ENCODE measurements around the gene ZC3H18. TPM values are rescaled to one million over a fixed set of nuclear protein-coding genes. Genes with fewer than 3 reads are reported as not detected.

ZC3H18 gene
- total RNA-seq, 1 experiment from 2014 or later, result 40.5 TPM

DNA sequence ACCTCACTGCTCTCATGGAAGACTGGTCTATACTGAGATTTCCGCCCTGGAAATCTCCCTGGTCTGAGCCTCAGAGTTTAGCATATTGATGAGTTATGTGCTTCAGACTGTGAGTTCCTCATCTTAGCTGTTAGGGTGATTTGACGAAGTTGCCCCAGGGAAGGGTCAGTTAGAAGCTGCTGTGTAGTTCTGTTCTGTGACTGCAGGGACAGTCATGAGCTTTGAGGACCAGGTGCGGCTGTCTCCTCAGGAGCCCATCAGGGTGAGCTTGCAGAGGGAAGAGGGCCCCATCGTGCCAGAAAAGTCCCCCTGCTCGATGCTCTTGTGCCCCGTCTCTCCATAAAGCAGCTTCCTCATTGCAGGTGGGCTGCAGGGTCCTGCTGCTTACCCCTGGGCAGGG is 39.9 kb downstream of the ZC3H18 start:
- H3K27ac Mint-ChIP-seq (ENCODE audit: low read depth, unreplicated experiment), result no peak overlapping the region
- DNase-seq (ENCODE audit: unreplicated experiment), result no peak
- ChIA-PET CTCF (interaction anchor here (0.6 kb wide), 1 partner anchor 169 kb away, joined by 3 read pairs; no protein-coding TSS in a partner anchor), POLR2A (no interaction called here)
- no peaks in the 10 kb centered on the region for H3K4me1 Mint-ChIP-seq (ENCODE audit: insufficient read depth, unreplicated experiment)
- peaks cover 54% of the 10 kb centered on the region for H3K36me3 Mint-ChIP-seq (ENCODE audit: insufficient read depth, unreplicated experiment)
- no peak overlapping the region for H3K4me3 Mint-ChIP-seq (ENCODE audit: unreplicated experiment)
- intact Hi-C loops (cut with micrococcal nuclease), result no loop called here
- TF ChIP-seq, protein P1, sequence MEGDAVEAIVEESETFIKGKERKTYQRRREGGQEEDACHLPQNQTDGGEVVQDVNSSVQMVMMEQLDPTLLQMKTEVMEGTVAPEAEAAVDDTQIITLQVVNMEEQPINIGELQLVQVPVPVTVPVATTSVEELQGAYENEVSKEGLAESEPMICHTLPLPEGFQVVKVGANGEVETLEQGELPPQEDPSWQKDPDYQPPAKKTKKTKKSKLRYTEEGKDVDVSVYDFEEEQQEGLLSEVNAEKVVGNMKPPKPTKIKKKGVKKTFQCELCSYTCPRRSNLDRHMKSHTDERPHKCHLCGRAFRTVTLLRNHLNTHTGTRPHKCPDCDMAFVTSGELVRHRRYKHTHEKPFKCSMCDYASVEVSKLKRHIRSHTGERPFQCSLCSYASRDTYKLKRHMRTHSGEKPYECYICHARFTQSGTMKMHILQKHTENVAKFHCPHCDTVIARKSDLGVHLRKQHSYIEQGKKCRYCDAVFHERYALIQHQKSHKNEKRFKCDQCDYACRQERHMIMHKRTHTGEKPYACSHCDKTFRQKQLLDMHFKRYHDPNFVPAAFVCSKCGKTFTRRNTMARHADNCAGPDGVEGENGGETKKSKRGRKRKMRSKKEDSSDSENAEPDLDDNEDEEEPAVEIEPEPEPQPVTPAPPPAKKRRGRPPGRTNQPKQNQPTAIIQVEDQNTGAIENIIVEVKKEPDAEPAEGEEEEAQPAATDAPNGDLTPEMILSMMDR (IDR thresholded peaks at IDR 0.05; ENCODE audit: unreplicated experiment), result peak; percentile 14
- no TSS peak for BruUV-seq (replicated peaks)
- no peaks in the 10 kb centered on the region for H3K9me3 Mint-ChIP-seq (ENCODE audit: unreplicated experiment)
- no peaks in the 10 kb centered on the region for H3K27me3 Mint-ChIP-seq (ENCODE audit: insufficient read depth, unreplicated experiment)

DNA sequence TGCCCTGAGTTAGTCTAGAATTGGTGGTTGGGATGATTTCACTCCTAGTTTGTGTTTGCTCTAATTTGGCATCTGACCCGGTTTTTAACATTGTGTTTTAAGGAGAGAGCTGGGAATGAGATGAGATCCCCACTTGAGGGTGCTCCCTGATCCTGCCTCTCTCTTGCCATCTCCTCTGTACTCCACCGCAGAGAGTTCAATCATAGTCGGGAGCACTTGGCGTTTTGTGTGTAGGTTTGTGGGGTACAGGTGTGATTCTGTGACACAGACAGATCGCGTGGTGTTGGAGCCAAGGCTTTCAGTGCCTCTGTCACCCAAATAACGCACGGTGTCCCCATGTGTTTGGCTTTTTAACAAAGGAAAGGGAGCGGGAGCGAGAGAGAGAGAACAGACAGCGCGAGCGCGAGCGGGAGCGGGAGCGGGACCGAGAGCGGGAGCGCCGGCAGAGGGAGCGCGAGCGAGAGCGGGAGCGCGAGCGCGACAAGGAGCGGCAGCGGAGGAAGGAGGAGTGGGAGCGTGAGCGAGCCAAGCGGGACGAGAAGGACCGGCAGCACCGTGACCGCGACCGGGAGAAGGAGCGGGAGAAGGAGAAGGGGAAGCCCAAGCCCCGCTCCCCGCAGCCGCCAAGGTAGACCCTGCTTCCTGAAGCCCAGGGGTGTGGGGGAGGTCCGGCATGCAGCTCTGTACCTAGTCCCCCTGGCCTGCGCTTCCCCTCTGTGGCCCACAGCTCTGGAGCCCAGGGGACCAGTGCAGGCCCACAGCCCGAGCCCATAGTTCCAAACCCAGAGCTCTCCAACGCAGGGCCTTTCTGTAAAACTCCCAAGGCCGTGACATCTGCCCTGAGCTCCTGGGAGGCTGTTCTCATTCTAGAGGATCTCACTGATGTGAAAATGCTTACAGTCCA is 41.0 kb downstream of the ZC3H18 start:
- no peaks in the 10 kb centered on the region for H3K27me3 Mint-ChIP-seq (ENCODE audit: insufficient read depth, unreplicated experiment)
- intact Hi-C loops (cut with micrococcal nuclease), result no loop called here
- H3K4me1 Mint-ChIP-seq (ENCODE audit: insufficient read depth, unreplicated experiment), result no peaks in the 10 kb centered on the region
- peaks cover 46% of the 10 kb centered on the region for H3K36me3 Mint-ChIP-seq (ENCODE audit: insufficient read depth, unreplicated experiment)
- H3K4me3 Mint-ChIP-seq (ENCODE audit: unreplicated experiment), result no peak overlapping the region
- ChIA-PET POLR2A (interaction anchor here (1.9 kb wide), 1 partner anchor 41 kb away, joined by 4 read pairs; the partner anchor contains the start of gene ZC3H18), CTCF (no interaction called here)
- no TSS peak for BruUV-seq (replicated peaks)
- H3K9me3 Mint-ChIP-seq (ENCODE audit: unreplicated experiment), result no peaks in the 10 kb centered on the region
- TF ChIP-seq, protein P1 (IDR thresholded peaks at IDR 0.05; ENCODE audit: unreplicated experiment), result no peak
- H3K27ac Mint-ChIP-seq (ENCODE audit: low read depth, unreplicated experiment), result peak overlapping the region; percentile 16
- no peak for DNase-seq (ENCODE audit: unreplicated experiment)

DNA sequence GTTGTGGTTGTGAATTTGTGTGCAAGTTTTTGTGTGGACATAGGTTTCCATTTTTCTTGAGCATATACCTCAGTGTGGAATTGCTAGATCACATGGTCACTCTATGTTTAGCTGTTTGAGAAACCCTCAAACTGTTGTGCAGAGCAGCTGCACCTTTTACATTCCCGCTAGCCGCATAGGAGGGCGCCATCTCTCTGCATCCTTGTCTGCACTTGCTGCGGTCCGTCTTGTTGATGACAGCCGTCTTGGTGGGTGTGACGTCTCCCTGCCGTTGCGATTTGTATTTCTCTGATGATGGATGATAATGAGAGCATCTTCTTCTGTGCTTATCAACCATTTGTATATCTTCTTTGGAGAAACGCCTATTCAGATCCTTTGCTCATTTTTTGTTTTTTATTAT is 43.1 kb downstream of the ZC3H18 start:
- Mint-ChIP-seq H3K4me3 (ENCODE audit: unreplicated experiment) (no peak overlapping the region), H3K36me3 (ENCODE audit: insufficient read depth, unreplicated experiment) (peaks cover 36% of the 10 kb centered on the region), H3K27me3 (ENCODE audit: insufficient read depth, unreplicated experiment) (no peaks in the 10 kb centered on the region), H3K4me1 (ENCODE audit: insufficient read depth, unreplicated experiment) (no peaks in the 10 kb centered on the region), H3K27ac (ENCODE audit: low read depth, unreplicated experiment) (no peak overlapping the region), H3K9me3 (ENCODE audit: unreplicated experiment) (no peaks in the 10 kb centered on the region)
- POLR2A ChIA-PET, result interaction anchor here (0.5 to 1.9 kb wide), 2 partner anchors 22 to 43 kb away, joined by 3 to 4 read pairs; partner anchors contain the start of gene ZC3H18
- CTCF ChIA-PET, result no interaction called here
- no peak for DNase-seq (ENCODE audit: unreplicated experiment)
- TF ChIP-seq, protein P1 (IDR thresholded peaks at IDR 0.05; ENCODE audit: unreplicated experiment), result no peak
- no TSS peak for BruUV-seq (replicated peaks)
- intact Hi-C loops (cut with micrococcal nuclease), result no loop called here

DNA sequence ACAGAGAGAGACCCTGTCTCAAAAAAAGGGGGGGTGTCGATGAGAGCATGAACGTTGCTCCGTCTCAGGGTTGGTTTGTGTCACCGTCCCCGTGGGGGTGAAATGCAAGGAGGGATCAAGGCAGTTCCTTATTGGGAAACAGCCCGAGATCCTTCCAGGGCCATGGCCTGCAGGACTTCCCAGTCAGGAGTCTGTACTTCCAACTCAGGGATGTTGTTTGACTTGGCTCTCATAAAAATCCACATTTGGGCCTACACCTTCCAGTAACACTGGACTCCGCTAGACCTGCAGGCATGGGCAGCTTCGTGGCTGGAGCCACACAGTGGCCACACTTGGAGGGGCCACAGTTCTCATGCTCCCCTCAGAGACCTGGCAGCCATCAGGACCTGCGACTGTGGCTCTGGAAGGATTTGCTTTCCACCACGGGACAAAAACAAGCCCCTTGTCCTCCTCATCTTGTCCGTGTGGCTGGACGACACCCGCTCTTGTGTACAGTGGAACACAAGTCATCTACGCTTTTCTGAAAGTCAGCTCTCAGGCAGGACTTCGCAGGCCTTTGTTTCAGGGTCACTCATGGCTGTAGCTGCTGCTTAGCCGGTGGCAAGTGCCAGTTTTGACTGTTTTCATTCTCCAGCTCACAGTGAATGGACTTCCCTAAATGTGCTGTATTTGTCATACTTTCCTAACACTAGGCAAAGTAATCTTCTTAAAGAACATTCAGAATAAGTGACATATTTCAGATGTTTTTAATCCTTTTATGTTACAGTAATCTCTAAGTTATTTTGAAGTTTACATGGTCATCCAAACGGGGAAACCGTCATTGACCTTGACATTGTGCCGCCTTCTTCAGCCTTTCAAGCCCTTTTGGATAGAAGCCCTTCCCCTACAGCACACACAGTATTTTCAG is 44.0 kb downstream of the ZC3H18 start:
- no peaks in the 10 kb centered on the region for H3K27me3 Mint-ChIP-seq (ENCODE audit: insufficient read depth, unreplicated experiment)
- no peak overlapping the region for H3K4me3 Mint-ChIP-seq (ENCODE audit: unreplicated experiment)
- intact Hi-C loops (cut with micrococcal nuclease), result no loop called here
- POLR2A ChIA-PET, result interaction anchor here (0.5 kb wide), 1 partner anchor 23 kb away, joined by 3 read pairs; no protein-coding TSS in a partner anchor
- no peak overlapping the region for H3K27ac Mint-ChIP-seq (ENCODE audit: low read depth, unreplicated experiment)
- DNase-seq (ENCODE audit: unreplicated experiment), result no peak
- no TSS peak for BruUV-seq (replicated peaks)
- TF ChIP-seq, protein P1 (IDR thresholded peaks at IDR 0.05; ENCODE audit: unreplicated experiment), result no peak
- peaks cover 33% of the 10 kb centered on the region for H3K36me3 Mint-ChIP-seq (ENCODE audit: insufficient read depth, unreplicated experiment)
- H3K9me3 Mint-ChIP-seq (ENCODE audit: unreplicated experiment), result no peaks in the 10 kb centered on the region
- CTCF ChIA-PET, result no interaction called here
- no peaks in the 10 kb centered on the region for H3K4me1 Mint-ChIP-seq (ENCODE audit: insufficient read depth, unreplicated experiment)

Data from MCF 10A (cell line).